Renal cortex interstitium (tissue), 11 donors: ENCODE measurements around the gene ING4. TPM values are rescaled to one million over a fixed set of nuclear protein-coding genes. Genes with fewer than 3 reads are reported as not detected.

Experiments used
- DNase-seq, 11 donors: peaks; one replicate each; pipeline ENCODE4 v3.0.0-alpha.2; 2013; ENCODE audit warnings: low read depth in 9 of 11, low spot score in 4 of 11; ENCODE audit errors: extremely low read depth in 1 of 11
- polyA plus RNA-seq, 3 donors: library from polyadenylated mRNA; unstranded; fragments of 120-200 nt; gene quantifications; one replicate each; pipeline ENCODE4 v1.2.1, GENCODE V29; 2013; ENCODE audit not compliant: insufficient read length in 3 of 3

The ING4 gene
- polyA plus RNA-seq, 3 donors, result 111 to 118 (median 112) TPM

DNA sequence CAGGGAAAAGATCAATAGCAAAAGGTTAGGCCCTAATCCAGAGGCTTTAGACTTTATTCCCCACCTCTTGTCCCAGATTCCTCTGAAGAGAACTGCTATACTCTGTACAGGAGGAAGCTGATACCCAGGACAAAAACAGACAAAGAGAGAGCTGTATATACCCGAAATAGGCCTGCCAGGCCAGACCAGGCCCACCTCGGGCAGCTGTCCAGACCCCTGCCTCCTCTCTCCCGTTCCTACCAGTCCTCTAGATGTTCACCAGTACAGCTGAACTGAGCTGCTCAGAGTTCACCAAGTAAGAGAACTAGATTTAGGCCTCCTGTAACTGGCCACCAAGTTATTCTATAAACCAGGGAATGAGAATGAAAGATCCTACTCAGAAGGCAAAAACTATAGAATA lies 60.4 kb downstream of the ING4 start:
- DNase-seq, result no peak

Other genes with a start within 250 kb of the ING4 start
- 1 to 10 TPM in 2 of 3 donors, under 1 TPM in 1; 0.40 to 2.2 (median 1.3) TPM for gene CD27, start 218.2 kb downstream of the ING4 start, polyA plus RNA-seq
- 10 to 100 TPM; 14.6 to 23.7 (median 14.8) TPM for gene TAPBPL, start 211.1 kb downstream of the ING4 start, polyA plus RNA-seq
- gene VAMP1, start 192.4 kb downstream of the ING4 start, polyA plus RNA-seq, result 10 to 100 TPM; 10.3 to 12.6 (median 11.5) TPM
- gene MRPL51, start 169.9 kb downstream of the ING4 start, polyA plus RNA-seq, result 100 to 1,000 TPM; 143 to 183 (median 174) TPM
- 10 to 100 TPM; 63.8 to 69.8 (median 69.5) TPM for gene NCAPD2, start 169.0 kb downstream of the ING4 start, polyA plus RNA-seq
- 1,000 to 10,000 TPM; 2,032 to 2,404 (median 2,056) TPM for gene GAPDH, start 128.6 kb downstream of the ING4 start, polyA plus RNA-seq
- gene IFFO1, start 107.1 kb downstream of the ING4 start, polyA plus RNA-seq, result 10 to 100 TPM; 12.8 to 18.2 (median 17.6) TPM
- gene NOP2, start 94.8 kb downstream of the ING4 start, polyA plus RNA-seq, result 10 to 100 TPM; 24.5 to 30.7 (median 29.3) TPM
- gene CHD4, start 55.7 kb downstream of the ING4 start, polyA plus RNA-seq, result 100 to 1,000 TPM; 294 to 313 (median 295) TPM
- gene LPAR5, start 27.2 kb downstream of the ING4 start, polyA plus RNA-seq, result 1 to 10 TPM in 2 of 3 donors, under 1 TPM in 1; 0.96 to 1.5 (median 1.3) TPM
- 1 to 10 TPM; 3.1 to 6.8 (median 4.9) TPM for gene ACRBP, start 15.7 kb downstream of the ING4 start, polyA plus RNA-seq
- 10 to 100 TPM; 87.2 to 99.6 (median 91.3) TPM for gene ZNF384, start 26.3 kb upstream of the ING4 start, polyA plus RNA-seq
- 10 to 100 TPM; 11.7 to 14.0 (median 13.0) TPM for gene PIANP, start 37.7 kb upstream of the ING4 start, polyA plus RNA-seq
- gene COPS7A, start 60.9 kb upstream of the ING4 start, polyA plus RNA-seq, result 10 to 100 TPM; 61.5 to 70.2 (median 65.1) TPM
- 100 to 1,000 TPM; 194 to 227 (median 210) TPM for gene MLF2, start 90.0 kb upstream of the ING4 start, polyA plus RNA-seq
- gene PTMS, start 103.2 kb upstream of the ING4 start, polyA plus RNA-seq, result 100 to 1,000 TPM; 513 to 676 (median 531) TPM
- 1 to 10 TPM; 1.9 to 2.1 (median 2.1) TPM for gene LAG3, start 109.4 kb upstream of the ING4 start, polyA plus RNA-seq
- 10 to 100 TPM; 28.0 to 31.1 (median 29.9) TPM for gene CD4, start 126.4 kb upstream of the ING4 start, polyA plus RNA-seq
- gene GPR162, start 158.7 kb upstream of the ING4 start, polyA plus RNA-seq, result 10 to 100 TPM; 25.4 to 37.4 (median 28.2) TPM
- gene P3H3, start 165.3 kb upstream of the ING4 start, polyA plus RNA-seq, result 10 to 100 TPM; 24.4 to 41.2 (median 35.2) TPM
- 1 to 10 TPM; 5.9 to 9.2 (median 8.4) TPM for gene GNB3, start 177.8 kb upstream of the ING4 start, polyA plus RNA-seq
- gene CDCA3, start 188.2 kb upstream of the ING4 start, polyA plus RNA-seq, result 10 to 100 TPM; 25.4 to 31.4 (median 28.5) TPM
- gene USP5, start 189.0 kb upstream of the ING4 start, polyA plus RNA-seq, result 10 to 100 TPM; 55.0 to 70.2 (median 58.4) TPM
- gene TPI1, start 204.4 kb upstream of the ING4 start, polyA plus RNA-seq, result 100 to 1,000 TPM; 560 to 645 (median 574) TPM
- 10 to 100 TPM in 1 of 3 donors, 1 to 10 TPM in 2; 7.5 to 15.1 (median 9.3) TPM for gene SPSB2, start 210.2 kb upstream of the ING4 start, polyA plus RNA-seq
- gene LRRC23, start 241.7 kb upstream of the ING4 start, polyA plus RNA-seq, result 10 to 100 TPM; 18.4 to 21.8 (median 21.7) TPM